Mammary epithelial cell (primary cell): Measurements from ENCODE around the gene POTEB3.
"Not testable (repeated sequence)": the region's sequence is repeated elsewhere in the genome, so short reads cannot be mapped to it uniquely, and the experiment has no call there.

Source experiments
- CTCF ChIP-seq, 2 donors: IDR thresholded peaks in 1 of 2; conservative IDR thresholded peaks in 1 of 2; 2 replicates each; pipeline ENCODE4 v1.5.1; 2011 to 2012; ENCODE audit warnings: inconsistent platforms in 2 of 2, low read length in 2 of 2, mild to moderate bottlenecking in 2 of 2, control low read depth in 1 of 2, low read depth in 1 of 2; ENCODE audit not compliant: insufficient read depth in 1 of 2; ENCODE audit errors: extremely low read depth in 1 of 2
- EZH2 ChIP-seq: IDR thresholded peaks from 2 replicates; pipeline ENCODE4 v1.6.1; 2012; ENCODE audit warnings: low read length, inconsistent platforms, borderline replicate concordance

GRCh38 chr15:21397656-21398055 lies 42.6 kb downstream of the POTEB3 start:
- TF ChIP-seq CTCF (conservative IDR thresholded peaks at IDR 0.05 in 1 of 2, IDR thresholded peaks at IDR 0.05 in 1 of 2; ENCODE audit: extremely low read depth in 1 of 2, insufficient read depth in 1 of 2, low read depth in 1 of 2, low read length in 2 of 2); EZH2: not testable (repeated sequence)
